GM12864 (cell line): Measurements from ENCODE around the gene CTSZ.
A peak's percentile ranks its signal among the peaks of the same experiment; 100 is the strongest.
"Not testable (repeated sequence)": the region's sequence is repeated elsewhere in the genome, so short reads cannot be mapped to it uniquely, and the experiment has no call there.

ENCODE experiments used
- DNase-seq: peaks from one replicate; pipeline ENCODE4 v3.0.0-alpha.2; 2011; ENCODE audit warnings: low read depth
- H3K4me3 ChIP-seq: 2 replicates; pipeline ENCODE4 v1.5.1; 2011; ENCODE audit warnings: mild to moderate bottlenecking, low read depth, low read length, control low read depth
- TF ChIP-seq, protein P1 (sequence below): IDR thresholded peaks from 2 replicates; pipeline ENCODE4 v1.5.1; 2011; ENCODE audit warnings: low read depth, mild to moderate bottlenecking, moderate library complexity, low read length, control low read depth, inconsistent platforms; ENCODE audit errors: missing control alignments

Gene CTSZ

DNA sequence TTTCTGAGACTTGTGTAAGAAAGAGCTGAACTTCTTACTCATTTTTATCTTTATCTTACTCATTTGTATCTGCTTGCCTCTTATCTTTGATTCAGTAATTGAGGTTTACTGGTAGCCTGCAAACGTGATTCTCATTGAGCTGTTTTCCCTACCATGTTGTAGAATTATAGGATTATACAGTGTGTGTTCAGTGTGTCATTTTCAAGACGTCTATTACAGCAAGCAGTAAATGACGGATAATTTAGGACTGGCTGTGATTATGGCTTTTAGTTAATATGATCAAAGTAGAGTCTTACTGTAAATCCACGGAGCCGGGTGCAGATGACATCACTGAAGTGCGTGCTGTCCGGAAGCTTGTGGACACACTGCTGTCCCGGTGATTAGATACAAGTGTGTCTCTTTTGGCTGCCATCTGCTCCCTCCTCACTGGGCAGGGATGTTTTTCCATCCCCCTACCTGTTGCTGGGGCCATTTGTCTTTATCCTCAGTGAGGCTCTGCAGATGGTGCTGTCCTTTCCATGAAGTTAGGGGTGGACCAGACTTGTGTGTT, 20.0 kb downstream of the CTSZ start:
- H3K4me3 ChIP-seq = no peak overlapping the region
- no peak for DNase-seq
- TF ChIP-seq, protein P1, sequence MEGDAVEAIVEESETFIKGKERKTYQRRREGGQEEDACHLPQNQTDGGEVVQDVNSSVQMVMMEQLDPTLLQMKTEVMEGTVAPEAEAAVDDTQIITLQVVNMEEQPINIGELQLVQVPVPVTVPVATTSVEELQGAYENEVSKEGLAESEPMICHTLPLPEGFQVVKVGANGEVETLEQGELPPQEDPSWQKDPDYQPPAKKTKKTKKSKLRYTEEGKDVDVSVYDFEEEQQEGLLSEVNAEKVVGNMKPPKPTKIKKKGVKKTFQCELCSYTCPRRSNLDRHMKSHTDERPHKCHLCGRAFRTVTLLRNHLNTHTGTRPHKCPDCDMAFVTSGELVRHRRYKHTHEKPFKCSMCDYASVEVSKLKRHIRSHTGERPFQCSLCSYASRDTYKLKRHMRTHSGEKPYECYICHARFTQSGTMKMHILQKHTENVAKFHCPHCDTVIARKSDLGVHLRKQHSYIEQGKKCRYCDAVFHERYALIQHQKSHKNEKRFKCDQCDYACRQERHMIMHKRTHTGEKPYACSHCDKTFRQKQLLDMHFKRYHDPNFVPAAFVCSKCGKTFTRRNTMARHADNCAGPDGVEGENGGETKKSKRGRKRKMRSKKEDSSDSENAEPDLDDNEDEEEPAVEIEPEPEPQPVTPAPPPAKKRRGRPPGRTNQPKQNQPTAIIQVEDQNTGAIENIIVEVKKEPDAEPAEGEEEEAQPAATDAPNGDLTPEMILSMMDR = no peak

DNA sequence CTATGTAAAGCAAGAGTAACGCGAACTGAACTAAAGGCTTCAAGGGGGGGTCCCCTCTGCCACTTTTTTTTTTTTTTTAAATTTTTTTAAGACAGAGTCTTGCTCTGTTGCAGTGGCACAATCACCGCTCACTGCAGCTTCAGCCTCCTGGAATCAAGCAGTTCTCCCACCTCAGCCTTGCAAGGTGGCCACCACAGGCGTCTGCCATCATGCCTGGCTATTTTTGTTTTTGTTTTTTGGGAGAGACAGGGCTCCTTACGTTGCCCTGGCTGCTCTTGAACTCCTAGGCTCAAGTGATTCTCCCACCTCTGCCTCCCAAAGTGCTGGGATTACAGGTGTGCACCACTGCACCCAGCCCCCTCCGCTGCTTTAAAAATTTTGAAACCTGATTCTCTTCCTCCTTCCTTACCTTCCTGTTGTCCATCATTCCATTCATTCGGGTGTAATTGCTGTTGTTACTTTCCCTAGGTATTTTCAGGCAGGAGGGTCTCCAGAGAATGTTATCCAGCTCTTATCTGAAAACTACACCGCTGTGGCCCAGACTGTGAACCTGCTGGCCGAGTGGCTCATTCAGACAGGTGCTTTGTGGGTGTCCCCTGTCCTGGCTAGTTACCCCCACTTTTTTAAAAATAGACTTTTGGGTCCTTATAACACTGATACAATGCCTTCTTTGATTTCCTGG, 20.6 kb downstream of the CTSZ start:
- DNase-seq = no peak
- TF ChIP-seq, protein P1 = no peak
- H3K4me3 ChIP-seq = no peak overlapping the region

DNA sequence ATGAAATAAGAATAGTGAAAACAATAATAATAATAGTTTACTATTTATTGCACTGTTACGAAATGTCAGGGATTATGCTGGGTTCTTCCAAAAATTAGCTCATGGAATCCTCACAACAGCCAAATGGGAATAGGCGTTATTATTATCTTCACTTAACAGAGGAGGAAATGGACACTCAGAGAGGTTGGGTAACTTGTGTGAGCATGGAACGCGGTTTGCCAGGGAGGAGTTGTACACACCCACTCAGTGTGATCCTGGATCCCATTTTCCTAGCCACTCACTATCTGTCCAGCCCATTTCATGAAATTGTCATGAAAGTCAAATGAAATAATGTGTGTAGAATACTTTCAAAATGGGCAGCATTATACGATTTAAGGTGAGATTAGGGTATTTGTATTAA, 21.4 kb downstream of the CTSZ start:
- TF ChIP-seq, protein P1 = no peak
- no peak for DNase-seq
- no peak overlapping the region for H3K4me3 ChIP-seq

DNA sequence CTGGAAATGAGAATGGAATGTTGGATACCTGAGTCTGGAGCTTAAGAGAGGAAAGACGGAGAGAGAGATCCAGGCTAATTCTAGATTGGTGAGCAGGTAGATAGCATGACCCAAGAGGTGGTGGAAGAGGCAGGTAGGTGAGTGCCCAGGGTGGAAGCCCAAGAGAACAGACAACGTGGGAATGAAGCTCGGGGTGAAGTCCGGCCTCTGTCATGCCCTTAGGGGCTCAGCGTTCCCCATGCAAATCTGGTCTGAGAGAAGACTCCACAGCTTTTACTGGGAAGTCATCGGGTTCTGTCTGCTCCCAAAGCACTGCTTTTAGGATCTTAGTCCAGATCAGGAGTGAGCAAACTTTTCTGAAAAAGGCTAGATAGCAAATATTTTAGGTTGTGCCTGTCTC, 22.4 kb downstream of the CTSZ start:
- TF ChIP-seq, protein P1 = no peak
- no peak overlapping the region for H3K4me3 ChIP-seq

DNA sequence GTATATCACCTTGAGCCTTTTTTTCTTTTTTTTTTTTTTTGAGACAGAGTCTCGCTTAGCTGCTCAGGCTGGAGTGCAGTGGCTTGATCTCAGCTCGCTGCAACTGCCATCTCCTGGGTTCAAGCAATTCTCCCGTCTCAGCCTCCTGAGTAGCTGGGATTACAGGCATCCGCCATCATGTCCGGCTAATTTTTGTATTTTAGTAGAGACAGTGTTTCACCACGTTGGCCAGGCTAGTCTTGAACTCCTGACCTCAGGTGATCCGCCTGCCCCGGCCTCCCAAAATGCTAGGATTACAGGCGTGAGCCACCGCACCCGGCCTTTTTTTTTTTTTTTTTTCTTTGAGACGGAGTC, 24.0 kb downstream of the CTSZ start:
- not testable (repeated sequence) for H3K4me3 ChIP-seq, DNase-seq

More for the DNA sequence above, 22.4 kb downstream of the CTSZ start:
- DNase-seq = no peak

DNA sequence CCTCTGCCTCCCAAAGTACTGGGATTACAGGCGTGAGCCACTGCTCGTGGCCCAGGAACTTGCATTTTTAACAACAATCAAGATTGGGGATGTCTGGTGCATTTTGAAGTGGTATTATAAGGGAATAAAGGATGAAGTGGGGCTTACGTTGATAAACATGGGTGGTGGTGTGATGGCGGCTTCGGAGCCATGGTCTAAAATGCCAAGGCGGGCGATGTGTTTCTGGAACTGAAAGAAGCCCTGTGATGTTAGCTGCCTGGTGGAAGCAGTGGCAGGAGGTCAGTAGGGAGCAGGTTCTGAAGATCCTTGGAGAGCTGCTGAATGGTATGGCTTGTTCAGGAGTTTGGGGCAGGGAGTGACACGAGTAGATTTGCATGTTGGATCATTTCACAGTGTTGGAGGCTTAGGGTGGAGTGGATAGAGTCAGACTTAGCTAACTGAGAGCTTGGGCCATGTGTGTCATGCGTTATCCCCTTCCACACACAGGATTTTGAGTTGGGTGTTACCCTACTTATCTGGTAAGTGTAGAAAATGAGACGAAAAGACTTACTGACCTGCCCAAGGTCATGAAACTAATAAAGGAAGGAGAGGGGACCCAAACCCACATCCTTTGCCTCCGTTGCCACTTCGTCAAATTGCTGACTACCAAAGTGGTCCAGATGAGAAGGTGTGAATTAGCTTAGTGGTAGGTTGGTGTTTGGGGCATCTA, 24.5 kb downstream of the CTSZ start:
- TF ChIP-seq, protein P1 = no peak
- DNase-seq = no peak
- peak overlapping the region; percentile 93 for H3K4me3 ChIP-seq

DNA sequence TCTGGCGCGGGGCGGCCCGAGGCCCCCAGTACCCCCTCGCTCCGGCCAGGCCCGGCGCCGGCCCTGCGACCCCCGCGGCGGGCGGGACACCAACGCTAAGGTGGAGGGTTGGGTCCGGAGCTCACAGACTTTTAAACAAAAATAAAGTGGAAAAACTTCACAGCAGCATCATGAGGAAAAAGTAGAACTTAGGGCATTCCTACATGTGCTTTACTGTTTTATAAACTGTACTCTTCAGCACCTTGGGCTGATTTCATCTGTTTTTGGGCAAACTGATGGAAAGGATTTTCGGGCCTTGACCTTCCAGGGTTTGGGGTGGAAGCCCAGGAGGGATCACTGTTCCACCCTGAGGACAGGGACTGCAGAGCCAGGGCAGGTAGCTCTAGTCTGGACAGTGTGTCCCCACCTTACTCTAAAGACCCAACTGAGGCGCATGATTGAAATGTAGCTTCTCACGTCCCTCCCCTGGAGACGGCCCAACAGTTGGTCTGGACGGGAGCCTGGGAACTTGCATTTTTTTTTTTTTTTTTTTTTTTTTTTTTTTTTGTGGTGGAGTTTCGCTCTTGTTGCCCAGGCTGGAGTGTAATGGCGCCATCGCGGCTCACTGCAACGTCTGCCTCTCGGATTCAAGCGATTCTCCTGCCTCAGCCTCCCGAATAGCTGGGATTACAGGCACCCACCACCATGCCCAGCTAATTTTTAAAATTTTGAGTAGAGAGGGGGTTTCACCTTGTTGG, 25.3 kb downstream of the CTSZ start:
- peak overlapping the region; percentile 93 for H3K4me3 ChIP-seq
- TF ChIP-seq, protein P1 = no peak
- no peak for DNase-seq
